PC-3 (cell line): Measurements from ENCODE around the gene TCERG1L. TPM values are rescaled to one million over a fixed set of nuclear protein-coding genes. Genes with fewer than 3 reads are reported as not detected.

Experiments used
- ATAC-seq: fragments of 200-7000 bp; cut with Tn5 transposase; 2 replicates; pipeline ENCODE4 v1.9.1; 2020; ENCODE audit warnings: mild to moderate bottlenecking, moderate library complexity
- BruUV-seq: library from RNA; stranded (reverse); fragments of 400-500 nt; replicated peaks from 2 replicates; lab custom pipeline; 2021; lab: Mats Ljungman, UMichigan
- CTCF ChIA-PET: fragments of 300-600 bp; sonication (Branson Sonifier 250); formaldehyde crosslinking; loops from one replicate; lab custom pipeline; 2022; ENCODE audit warnings: antibody characterized with exemption; lab: Charles Lee
- POLR2A ChIA-PET: fragments of 300-600 bp; sonication (Branson Sonifier 250); formaldehyde crosslinking; loops from one replicate; lab custom pipeline; 2022; ENCODE audit warnings: antibody characterized with exemption; ENCODE audit not compliant: unreplicated experiment; lab: Charles Lee
- DNase-seq: peaks from one replicate; pipeline ENCODE4 v3.0.0-alpha.2; 2015
- H2AFZ ChIP-seq: fragments of 300-600 bp; sonication (generic); 2 replicates; pipeline ENCODE4 v1.6.0; 2016; ENCODE audit warnings: antibody characterized with exemption, low read length
- H3F3A ChIP-seq: fragments of 300-600 bp; sonication (generic); one replicate; pipeline ENCODE4 v1.6.0; 2017; ENCODE audit warnings: antibody characterized with exemption, low read length, control low read depth, mild to moderate bottlenecking; ENCODE audit not compliant: unreplicated experiment
- H3K27ac ChIP-seq: fragments of 300-600 bp; sonication (generic); 2 replicates; pipeline ENCODE4 v1.5.1; 2016; ENCODE audit warnings: mild to moderate bottlenecking, low read length
- H3K27me3 ChIP-seq: fragments of 300-600 bp; sonication (generic); 2 replicates; pipeline ENCODE4 v1.6.1; 2016; ENCODE audit warnings: low read length, mixed read lengths
- H3K36me3 ChIP-seq: fragments of 300-600 bp; sonication (generic); 2 replicates; pipeline ENCODE4 v1.6.1; 2016; ENCODE audit warnings: low read depth, mixed run types, low read length, mixed read lengths
- H3K4me1 ChIP-seq: fragments of 300-600 bp; sonication (generic); 2 replicates; pipeline ENCODE4 v1.5.1; 2016; ENCODE audit warnings: low read length; ENCODE audit not compliant: insufficient read depth
- H3K4me2 ChIP-seq: fragments of 300-600 bp; sonication (generic); 2 replicates; pipeline ENCODE4 v1.6.0; 2016; ENCODE audit warnings: low read length
- H3K4me3 ChIP-seq: fragments of 300-600 bp; sonication (generic); 2 replicates; pipeline ENCODE4 v1.5.1; 2016; ENCODE audit warnings: mild to moderate bottlenecking, low read length, mixed read lengths
- H3K79me2 ChIP-seq: fragments of 300-600 bp; sonication (generic); 2 replicates; pipeline ENCODE4 v1.6.1; 2017; ENCODE audit warnings: low read length, mixed read lengths
- H3K9ac ChIP-seq: fragments of 300-600 bp; sonication (generic); 2 replicates; pipeline ENCODE4 v1.6.0; 2016; ENCODE audit warnings: mild to moderate bottlenecking, low read length
- H3K9me2 ChIP-seq: fragments of 300-600 bp; sonication (generic); replicated peaks from 2 replicates; pipeline ENCODE4 v1.6.1; 2016; ENCODE audit warnings: mixed run types, low read length, mixed read lengths
- H3K9me3 ChIP-seq: fragments of 300-600 bp; sonication (generic); 2 replicates; pipeline ENCODE4 v1.6.1; 2016; ENCODE audit warnings: low read length, mixed read lengths
- H4K20me1 ChIP-seq: fragments of 300-600 bp; sonication (generic); 2 replicates; pipeline ENCODE4 v1.6.1; 2016; ENCODE audit warnings: low read length, mixed read lengths
- CTCF ChIP-seq: fragments of 300-600 bp; sonication (generic); conservative IDR thresholded peaks from 2 replicates; pipeline ENCODE4 v1.5.1; 2017; ENCODE audit warnings: antibody characterized with exemption, low read depth, mild to moderate bottlenecking, low read length
- EZH2 ChIP-seq: fragments of 300-600 bp; sonication (generic); IDR thresholded peaks from one replicate; pipeline ENCODE4 v1.6.1; 2017; ENCODE audit warnings: antibody characterized with exemption, mild to moderate bottlenecking, low read length; ENCODE audit not compliant: unreplicated experiment
- EZH2phosphoT487 ChIP-seq: fragments of 300-600 bp; sonication (generic); IDR thresholded peaks from 2 replicates; pipeline ENCODE4 v1.6.1; 2018; ENCODE audit warnings: mild to moderate bottlenecking, antibody characterized with exemption, low read length, borderline replicate concordance
- intact Hi-C: fragments of 100-400 bp; cut with micrococcal nuclease; formaldehyde crosslinking; loops from 2 replicates; pipeline ENCODE4 v1.9.0; 2023
- total RNA-seq: library from RNA; depleted of rRNA; stranded (reverse); fragments of >200 nt; gene quantifications from 2 replicates; pipeline ENCODE4 v1.2.3, GENCODE V29; 2014

TCERG1L gene
- total RNA-seq, 1 experiment from 2014 or later: not detected

DNA sequence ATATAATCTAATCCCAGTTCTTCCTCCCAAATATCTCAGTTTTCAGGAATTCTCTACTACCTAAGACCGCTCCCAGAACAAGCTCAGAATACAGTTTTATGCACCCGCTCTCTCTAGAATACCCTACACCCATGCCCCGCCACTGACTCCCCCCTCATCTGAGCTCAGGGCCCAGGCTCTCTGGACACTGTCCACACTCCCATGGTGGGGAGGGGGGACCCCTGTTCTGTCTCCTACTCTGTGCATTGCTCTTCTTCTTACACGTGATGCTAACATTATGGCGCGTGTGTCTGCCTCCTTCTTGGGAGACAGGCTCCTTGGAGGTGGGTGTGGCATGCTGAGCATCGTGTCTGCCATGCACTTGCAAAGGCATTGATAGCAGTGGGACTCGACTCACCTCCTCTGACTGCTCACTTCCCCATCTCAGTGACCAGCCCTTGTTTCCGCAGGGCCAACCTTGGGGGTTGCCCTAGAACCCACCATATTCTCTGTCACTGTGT, 127.9 kb downstream of the TCERG1L start:
- BruUV-seq: no TSS peak
- POLR2A ChIA-PET: no interaction called here
- CTCF ChIA-PET: no interaction called here
- DNase-seq (no peak), ATAC-seq (no peak)
- no peaks in the 10 kb centered on the region for H3F3A ChIP-seq
- no peaks in the 10 kb centered on the region for H3K4me1 ChIP-seq
- no peak overlapping the region for H3K27ac ChIP-seq
- no peak overlapping the region for H3K4me3 ChIP-seq
- H4K20me1 ChIP-seq: no peaks in the 10 kb centered on the region
- H3K4me2 ChIP-seq: no peak overlapping the region
- no peaks in the 10 kb centered on the region for H3K9me3 ChIP-seq
- H3K9me2 ChIP-seq: no peaks in the 10 kb centered on the region
- intact Hi-C loops: no loop called here
- H3K9ac ChIP-seq: no peak overlapping the region
- H3K79me2 ChIP-seq: no peaks in the 10 kb centered on the region
- no peaks in the 10 kb centered on the region for H3K27me3 ChIP-seq
- H3K36me3 ChIP-seq: no peaks in the 10 kb centered on the region
- no peak for TF ChIP-seq EZH2phosphoT487
- TF ChIP-seq CTCF: no peak
- no peak for TF ChIP-seq EZH2
- H2AFZ ChIP-seq: no peak overlapping the region

GRCh38 chr10:131181456-131181855, 130.1 kb downstream of the TCERG1L start:
- TF ChIP-seq EZH2: no peak
- no peak for TF ChIP-seq CTCF
- no peak for TF ChIP-seq EZH2phosphoT487
- no TSS peak for BruUV-seq
- ChIA-PET CTCF (no interaction called here), POLR2A (no interaction called here)
- H2AFZ ChIP-seq: no peak overlapping the region
- no peak overlapping the region for H3K9ac ChIP-seq
- H3K4me3 ChIP-seq: no peak overlapping the region
- H3K4me2 ChIP-seq: no peak overlapping the region
- H3F3A ChIP-seq: no peaks in the 10 kb centered on the region
- H3K27me3 ChIP-seq: no peaks in the 10 kb centered on the region
- ATAC-seq: no peak
- intact Hi-C loops: no loop called here
- H3K9me3 ChIP-seq: no peaks in the 10 kb centered on the region
- H3K4me1 ChIP-seq: no peaks in the 10 kb centered on the region
- H4K20me1 ChIP-seq: no peaks in the 10 kb centered on the region
- no peaks in the 10 kb centered on the region for H3K79me2 ChIP-seq
- DNase-seq: no peak
- H3K9me2 ChIP-seq: no peaks in the 10 kb centered on the region
- no peak overlapping the region for H3K27ac ChIP-seq
- no peaks in the 10 kb centered on the region for H3K36me3 ChIP-seq

DNA sequence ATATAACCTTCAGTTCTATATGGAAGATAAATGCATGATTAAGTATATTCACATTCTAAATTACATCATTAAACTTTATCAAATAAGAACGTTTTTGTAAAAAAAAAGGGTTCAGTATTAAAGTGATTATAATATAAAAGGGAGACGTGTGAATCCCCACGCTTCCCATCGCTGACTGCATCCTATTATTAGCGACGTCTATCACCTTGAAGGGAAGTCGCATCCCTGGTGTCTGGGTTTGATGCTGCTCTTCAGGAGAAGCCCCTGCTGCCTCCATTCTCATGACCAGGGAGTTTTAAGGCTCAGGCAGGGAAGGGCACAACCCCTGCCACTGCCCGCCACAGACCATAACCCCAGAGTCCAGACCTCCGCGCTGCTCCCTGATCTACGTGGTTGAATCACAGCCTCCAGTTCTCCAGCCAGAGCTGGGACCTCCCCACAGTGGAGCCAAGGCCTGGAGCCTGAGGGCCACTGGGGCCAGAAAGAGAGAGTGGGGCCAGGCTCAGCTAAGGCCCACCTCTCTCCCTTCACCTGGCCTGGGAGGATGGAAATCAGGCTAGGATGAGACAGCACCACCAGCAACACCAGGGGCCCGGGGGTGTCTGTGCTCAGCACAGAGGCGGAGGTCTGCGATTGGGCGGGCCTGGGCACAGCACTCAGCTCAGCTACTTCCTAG, 130.6 kb downstream of the TCERG1L start:
- Histone ChIP-seq H3K9me3 (no peaks in the 10 kb centered on the region), H3K4me2 (no peak overlapping the region), H3K27ac (no peak overlapping the region), H3F3A (no peaks in the 10 kb centered on the region), H3K4me3 (no peak overlapping the region), H3K9ac (no peak overlapping the region), H3K36me3 (no peaks in the 10 kb centered on the region), H3K27me3 (no peaks in the 10 kb centered on the region), H3K9me2 (no peaks in the 10 kb centered on the region), H2AFZ (no peak overlapping the region), H3K4me1 (no peaks in the 10 kb centered on the region), H4K20me1 (no peaks in the 10 kb centered on the region), H3K79me2 (no peaks in the 10 kb centered on the region)
- CTCF ChIA-PET: no interaction called here
- POLR2A ChIA-PET: no interaction called here
- ATAC-seq (no peak), DNase-seq (no peak)
- BruUV-seq: no TSS peak
- TF ChIP-seq EZH2phosphoT487 (no peak), EZH2 (no peak), CTCF (no peak)
- intact Hi-C loops: no loop called here
